HCT116 (cell line): ENCODE measurements around the gene MORC4. TPM values are rescaled to one million over a fixed set of nuclear protein-coding genes. Genes with fewer than 3 reads are reported as not detected.

Source experiments
- ATAC-seq: fragments of 200-7000 bp; cut with Tn5 transposase; 2 replicates; pipeline ENCODE4 v1.9.1; 2020; ENCODE audit warnings: mild to moderate bottlenecking, moderate library complexity
- Bru-seq: library from RNA; stranded (reverse); fragments of 400-500 nt; gene quantifications from one replicate; lab custom pipeline; 2021; lab: Mats Ljungman, UMichigan
- BruChase-seq, 2 experiments: library from RNA; stranded (reverse); fragments of 400-500 nt; gene quantifications; one replicate each; lab custom pipeline; 2021; lab: Mats Ljungman, UMichigan
- BruUV-seq: library from RNA; stranded (reverse); fragments of 400-500 nt; replicated peaks from 2 replicates; lab custom pipeline; 2021; lab: Mats Ljungman, UMichigan
- CTCF ChIA-PET: fragments of 300-600 bp; sonication (Branson Sonifier 250); formaldehyde crosslinking; loops from one replicate; lab custom pipeline; 2021; ENCODE audit warnings: antibody characterized with exemption; lab: Charles Lee
- POLR2A ChIA-PET: fragments of 300-600, 350-600 bp; sonication (Branson Sonifier 250); formaldehyde crosslinking; loops from one replicate; lab custom pipeline; 2021; ENCODE audit warnings: antibody characterized with exemption; lab: Charles Lee
- RAD21 ChIA-PET, 2 experiments: fragments of 300-600 bp; sonication (Branson Sonifier 250); formaldehyde crosslinking; loops; one replicate each; lab custom pipeline; 2023; ENCODE audit warnings: low total read pairs in 2 of 2; ENCODE audit not compliant: uncharacterized antibody in 2 of 2, unreplicated experiment in 2 of 2, low non-redundant PET in 1 of 2; lab: Charles Lee
- DNase-seq: peaks from one replicate; pipeline ENCODE4 v3.0.0-alpha.2; 2010; ENCODE audit warnings: low read depth, low spot score
- H2AFZ ChIP-seq: fragments of 200-600 bp; shearing (Covaris generic), sonication (generic); 2 replicates; pipeline ENCODE4 v1.6.1; 2017; ENCODE audit warnings: low read depth, mixed run types, mixed read lengths, antibody characterized with exemption, low read length; ENCODE audit not compliant: poor library complexity, severe bottlenecking
- H3K27ac ChIP-seq: 2 replicates; pipeline ENCODE4 v1.5.1; 2012; ENCODE audit warnings: low read depth, low read length
- H3K27me3 ChIP-seq: fragments of 200-600 bp; sonication (generic); 2 replicates; pipeline ENCODE4 v1.6.1; 2016; ENCODE audit warnings: mixed run types, low read length, mixed read lengths; ENCODE audit not compliant: insufficient read depth
- H3K36me3 ChIP-seq, 2 experiments: fragments of 200-500 bp in 1 of 2; fragments of 200-600 bp in 1 of 2; sonication (Bioruptor generic) in 1 of 2; sonication (generic) in 1 of 2; 2 replicates each; pipeline versions ENCODE4 v1.5.1 to v1.6.1; 2014 to 2016; ENCODE audit warnings: low read length in 2 of 2, inconsistent platforms in 1 of 2, mixed read lengths in 1 of 2, mixed run types in 1 of 2; ENCODE audit not compliant: insufficient read depth in 2 of 2, control insufficient read depth in 1 of 2
- H3K4me1 ChIP-seq, 2 experiments: fragments of 200-600 bp in 1 of 2; sonication (generic) in 1 of 2; 2 replicates each; pipeline versions ENCODE4 v1.5.1 to v1.6.1; 2012 to 2017; ENCODE audit warnings: low read length in 2 of 2, inconsistent platforms in 1 of 2, mild to moderate bottlenecking in 1 of 2, mixed read lengths in 1 of 2, mixed run types in 1 of 2, moderate library complexity in 1 of 2; ENCODE audit not compliant: insufficient read depth in 2 of 2, control insufficient read depth in 1 of 2
- H3K4me2 ChIP-seq: fragments of 200-600 bp; sonication (generic); 2 replicates; pipeline ENCODE4 v1.6.1; 2017; ENCODE audit warnings: mixed run types, low read length, mixed read lengths
- H3K4me3 ChIP-seq, 2 experiments: fragments of 200-600 bp in 1 of 2; sonication (generic) in 1 of 2; replicated peaks in 1 of 2; 2 replicates each; pipeline ENCODE4 v1.5.1; 2011 to 2016; ENCODE audit warnings: low read length in 2 of 2, control low read depth in 1 of 2, low read depth in 1 of 2, mild to moderate bottlenecking in 1 of 2, mixed read lengths in 1 of 2, mixed run types in 1 of 2
- H3K79me2 ChIP-seq: fragments of 200-600 bp; sonication (generic); 2 replicates; pipeline ENCODE4 v1.6.1; 2017; ENCODE audit warnings: mild to moderate bottlenecking, mixed run types, low read length, moderate library complexity, mixed read lengths; ENCODE audit not compliant: insufficient read depth
- H3K9ac ChIP-seq: fragments of 200-600 bp; sonication (generic); 2 replicates; pipeline ENCODE4 v1.6.1; 2016; ENCODE audit warnings: low read length, mixed read lengths
- H3K9me2 ChIP-seq: fragments of 200-600 bp; sonication (generic), shearing (Covaris generic); 2 replicates; pipeline ENCODE4 v1.6.1; 2017; ENCODE audit warnings: mixed run types, mild to moderate bottlenecking, moderate library complexity; ENCODE audit not compliant: insufficient read depth
- H3K9me3 ChIP-seq, 2 experiments: fragments of 200-500 bp in 1 of 2; fragments of 200-600 bp in 1 of 2; sonication (Bioruptor generic) in 1 of 2; sonication (generic) in 1 of 2; 2 replicates each; pipeline ENCODE4 v1.6.1; 2014 to 2017; ENCODE audit warnings: low read length in 2 of 2, mixed read lengths in 2 of 2, inconsistent platforms in 1 of 2, low read depth in 1 of 2, mild to moderate bottlenecking in 1 of 2, mixed run types in 1 of 2, moderate library complexity in 1 of 2; ENCODE audit not compliant: control insufficient read depth in 1 of 2, insufficient read depth in 1 of 2
- H4K20me1 ChIP-seq: fragments of 200-600 bp; sonication (generic), shearing (Covaris generic); 2 replicates; pipeline ENCODE4 v1.6.1; 2017; ENCODE audit warnings: mixed run types, mild to moderate bottlenecking, moderate library complexity; ENCODE audit not compliant: insufficient read depth
- CEBPB ChIP-seq: IDR thresholded peaks from 2 replicates; pipeline ENCODE4 v1.6.1; 2012; ENCODE audit warnings: low read depth
- EGR1 ChIP-seq: IDR thresholded peaks from 2 replicates; pipeline ENCODE4 v1.6.1; 2012; ENCODE audit warnings: low read depth
- ELF1 ChIP-seq: IDR thresholded peaks from 2 replicates; pipeline ENCODE4 v1.6.1; 2012; ENCODE audit warnings: low read depth, borderline replicate concordance
- JUND ChIP-seq: IDR thresholded peaks from 2 replicates; pipeline ENCODE4 v1.6.1; 2012
- MAX ChIP-seq: IDR thresholded peaks from 2 replicates; pipeline ENCODE4 v1.6.1; 2012
- POLR2AphosphoS5 ChIP-seq: IDR thresholded peaks from 2 replicates; pipeline ENCODE4 v1.6.1; 2011; ENCODE audit warnings: mild to moderate bottlenecking, low read depth, low read length, moderate library complexity
- SIN3A ChIP-seq: IDR thresholded peaks from 2 replicates; pipeline ENCODE4 v1.6.1; 2012; ENCODE audit warnings: low read depth
- SP1 ChIP-seq: IDR thresholded peaks from 2 replicates; pipeline ENCODE4 v1.6.1; 2012; ENCODE audit warnings: low read depth
- YY1 ChIP-seq: IDR thresholded peaks from 2 replicates; pipeline ENCODE4 v1.6.1; 2011; ENCODE audit warnings: low read length, low read depth, moderate library complexity, mild to moderate bottlenecking; ENCODE audit not compliant: insufficient replicate concordance; ENCODE audit errors: extremely low read depth
- ZFX ChIP-seq: fragments of 450-650 bp; IDR thresholded peaks from 2 replicates; pipeline ENCODE4 v1.6.1; 2017
- ZNF274 ChIP-seq: fragments of 200-500 bp; sonication (Bioruptor generic); IDR thresholded peaks from 2 replicates; pipeline ENCODE4 v1.6.1; 2014; ENCODE audit warnings: mild to moderate bottlenecking, low read depth, low read length, inconsistent platforms
- intact Hi-C: fragments of 100-400 bp; cut with micrococcal nuclease; formaldehyde crosslinking; loops from 2 replicates; pipeline ENCODE4 v1.10.0; 2022
- long read RNA-seq: library from polyadenylated mRNA; unstranded; transcript quantifications from one replicate; pipeline ENCODE4 v2.0.0, GENCODE V29; 2021; ENCODE audit not compliant: unreplicated experiment
- polyA plus RNA-seq: library from polyadenylated mRNA; unstranded; fragments of >200 nt; gene quantifications from 2 replicates; pipeline ENCODE4 v1.2.1, GENCODE V29; 2012; ENCODE audit warnings: missing spikeins
- total RNA-seq: library from RNA; stranded (reverse); gene quantifications from one replicate; pipeline ENCODE4 v1.2.1, GENCODE V29; 2021; ENCODE audit not compliant: unreplicated experiment

MORC4 gene
- total RNA-seq (20.6 TPM), Bru-seq, nascent RNA (percentile 71 among the genes with signal in this experiment), BruChase-seq, experiment 1, labeled RNA remaining after a 6-hour chase (percentile 78 among the genes with signal in this experiment), BruChase-seq, experiment 2, labeled RNA remaining after a 2-hour chase (percentile 82 among the genes with signal in this experiment)
- polyA plus RNA-seq = 11.6 and 15.6 TPM in 2 replicates
- long read RNA-seq, transcript MORC4-202 (17 exons, 3,834 nt) = major isoform, 14 of 65 reads
- long read RNA-seq, transcript MORC4-201 (17 exons, 2,940 nt) = minor isoform, 11 of 65 reads
- long read RNA-seq, partial matches to known transcripts = 14 of 65 reads
- long read RNA-seq, other reads (novel, unspliced or antisense) = 26 of 65 reads

- H4K20me1 ChIP-seq = no peaks in the 10 kb centered on the region
- H2AFZ ChIP-seq = peak within 1 kb of the TSS; percentile 74
- no peaks in the 10 kb centered on the region; a peak in 1 of 4 replicates for H3K36me3 ChIP-seq
- no peaks in the 10 kb centered on the region for H3K27me3 ChIP-seq
- TF ChIP-seq ZFX (0 out of 2 replicates have a peak, but pooled peaks have one; percentile 45), CEBPB (no peak), SIN3A (0 out of 2 replicates have a peak, but pooled peaks have one; percentile 27), POLR2AphosphoS5 (peak; percentile 63), JUND (no peak), ELF1 (no peak), MAX (peak; percentile 50), YY1 (peak; percentile 94), EGR1 (peak; percentile 23; the same call in 1 of the 2 replicates), ZNF274 (no peak), SP1 (peak; percentile 62)
- H3K9me2 ChIP-seq = no peaks in the 10 kb centered on the region
- peak; percentile 67 for DNase-seq
- CTCF ChIA-PET = interaction anchor here (1.0 kb wide), 1 partner anchor 775 kb away, joined by 5 read pairs; the partner anchor contains the start of gene TSC22D3
- POLR2A ChIA-PET = no interaction called here
- RAD21 ChIA-PET = no interaction called here
- H3K27ac ChIP-seq = peak within 1 kb of the TSS; percentile 58
- intact Hi-C loops = no loop called here
- H3K4me3 ChIP-seq = peak within 1 kb of the TSS; percentile 58 to 66
- peak within 1 kb of the TSS; percentile 81 for H3K4me2 ChIP-seq
- peaks cover 25% of the 10 kb centered on the region; the same call in 1 of the 2 replicates for H3K79me2 ChIP-seq
- H3K9me3 ChIP-seq = no peaks in the 10 kb centered on the region
- no TSS peak for BruUV-seq
- peaks cover 0 to 12% of the 10 kb centered on the region in 2 experiments; a peak in 3 of 4 replicates for H3K4me1 ChIP-seq
- peak; percentile 93 for ATAC-seq
- peak within 1 kb of the TSS; percentile 53 for H3K9ac ChIP-seq
These were observed at the start of gene MORC4 for GRCh38 chrX:107000013-107000515. MORC4 (minus strand) TSS chrX:107000212; CDS start chrX:106999969, 243 bp downstream.
